Uterus (tissue), 2 donors: ENCODE results near the gene ZNF829.

ENCODE experiments used
- POLR2A ChIP-seq, 2 donors: fragments of 450-650 bp; IDR thresholded peaks; one replicate each; pipeline ENCODE4 v1.6.1; 2016; ENCODE audit warnings: antibody characterized with exemption in 2 of 2, mild to moderate bottlenecking in 1 of 2, moderate library complexity in 1 of 2
- TF ChIP-seq, protein P1 (sequence below), 4 experiments: fragments of 200-600 bp in 2 of 4; fragments of 450-650 bp in 2 of 4; sonication (generic) in 2 of 4; IDR thresholded peaks; one replicate each; pipeline ENCODE4 v1.5.1; 2016 to 2019; ENCODE audit warnings: antibody characterized with exemption in 4 of 4, mild to moderate bottlenecking in 2 of 4, moderate library complexity in 1 of 4

DNA sequence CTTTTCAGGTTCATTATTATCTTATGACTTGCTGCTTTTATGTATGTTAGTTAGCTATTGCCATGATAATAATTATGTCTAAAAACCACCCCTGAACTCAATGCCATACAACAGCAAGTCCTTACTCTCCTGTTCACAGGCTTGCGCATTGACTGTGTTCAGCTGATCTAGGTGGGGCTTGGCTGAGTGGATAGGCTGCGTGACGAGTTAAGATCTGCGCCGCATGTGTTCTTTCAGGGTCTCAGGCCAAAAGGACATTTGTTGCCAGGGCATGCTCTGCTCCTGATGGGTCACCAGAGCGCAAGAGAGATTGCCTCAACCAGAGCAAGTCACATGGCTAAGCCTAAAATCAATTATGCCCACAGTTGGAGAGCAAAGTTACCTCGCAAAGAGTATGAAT is 900 bp upstream of the ZNF829 start:
- TF ChIP-seq, protein P1, sequence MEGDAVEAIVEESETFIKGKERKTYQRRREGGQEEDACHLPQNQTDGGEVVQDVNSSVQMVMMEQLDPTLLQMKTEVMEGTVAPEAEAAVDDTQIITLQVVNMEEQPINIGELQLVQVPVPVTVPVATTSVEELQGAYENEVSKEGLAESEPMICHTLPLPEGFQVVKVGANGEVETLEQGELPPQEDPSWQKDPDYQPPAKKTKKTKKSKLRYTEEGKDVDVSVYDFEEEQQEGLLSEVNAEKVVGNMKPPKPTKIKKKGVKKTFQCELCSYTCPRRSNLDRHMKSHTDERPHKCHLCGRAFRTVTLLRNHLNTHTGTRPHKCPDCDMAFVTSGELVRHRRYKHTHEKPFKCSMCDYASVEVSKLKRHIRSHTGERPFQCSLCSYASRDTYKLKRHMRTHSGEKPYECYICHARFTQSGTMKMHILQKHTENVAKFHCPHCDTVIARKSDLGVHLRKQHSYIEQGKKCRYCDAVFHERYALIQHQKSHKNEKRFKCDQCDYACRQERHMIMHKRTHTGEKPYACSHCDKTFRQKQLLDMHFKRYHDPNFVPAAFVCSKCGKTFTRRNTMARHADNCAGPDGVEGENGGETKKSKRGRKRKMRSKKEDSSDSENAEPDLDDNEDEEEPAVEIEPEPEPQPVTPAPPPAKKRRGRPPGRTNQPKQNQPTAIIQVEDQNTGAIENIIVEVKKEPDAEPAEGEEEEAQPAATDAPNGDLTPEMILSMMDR (IDR thresholded peaks at IDR 0.05) = no peak
- TF ChIP-seq POLR2A (IDR thresholded peaks at IDR 0.05) = no peak
